Testis (tissue), 5 donors: Measurements from ENCODE around the gene OR9Q1. TPM values are rescaled to one million over a fixed set of nuclear protein-coding genes. Genes with fewer than 3 reads are reported as not detected.

ENCODE experiments used
- DNase-seq: peaks from one replicate; pipeline ENCODE4 v3.0.0-alpha.2; 2019
- H3K27ac ChIP-seq, 2 donors: fragments of 200-600 bp; sonication (generic); one replicate each; pipeline ENCODE4 v1.5.1; 2019
- H3K27me3 ChIP-seq: fragments of 200-600 bp; sonication (generic); one replicate; pipeline ENCODE4 v1.5.1; 2019
- H3K36me3 ChIP-seq: fragments of 200-600 bp; sonication (generic); one replicate; pipeline ENCODE4 v1.5.1; 2017; ENCODE audit warnings: low read depth; ENCODE audit errors: missing control alignments
- H3K4me1 ChIP-seq: fragments of 200-600 bp; sonication (generic); one replicate; pipeline ENCODE4 v1.5.1; 2019
- H3K4me3 ChIP-seq, 2 donors: fragments of 200-600 bp; sonication (generic); one replicate each; pipeline ENCODE4 v1.5.1; 2017 to 2019
- H3K9me3 ChIP-seq: fragments of 200-600 bp; sonication (generic); one replicate; pipeline ENCODE4 v1.5.1; 2017
- POLR2A ChIP-seq: fragments of 450-650 bp; IDR thresholded peaks from one replicate; pipeline ENCODE4 v1.6.1; 2017; ENCODE audit warnings: antibody characterized with exemption, mild to moderate bottlenecking, moderate library complexity
- WGBS, 2 donors: methylation state at CpG; one replicate each; pipeline ENCODE4 v1.1.5; 2018; 5-methylcytosine and 5-hydroxymethylcytosine counted together
- intact Hi-C: fragments of 100-400 bp; cut with DNase I; formaldehyde crosslinking; loops from one replicate; pipeline ENCODE4 v1.15.1; 2023; ENCODE audit warnings: low total_unique reads
- long read RNA-seq, 2 donors: transcript quantifications; one replicate each; lab custom pipeline, GENCODE V29; 2026
- polyA plus RNA-seq: library from polyadenylated mRNA; stranded (reverse); fragments of 350-450 nt; fragmentation: Illumina TruSeq; extraction: RNeasy Lipid Tissue Mini Kit (QIAGEN cat#74804); gene quantifications from one replicate; pipeline ENCODE4 v1.2.3, GENCODE V29; 2014; ENCODE audit warnings: low read depth, low replicate concordance; ENCODE audit not compliant: insufficient read depth
- total RNA-seq, 2 donors: library from RNA; depleted of rRNA; stranded (reverse); fragments of >200 nt; gene quantifications; one replicate each; pipeline ENCODE4 v1.2.3, GENCODE V29; 2016
- TF ChIP-seq, protein P1 (sequence below), 3 experiments: fragments of 450-650 bp in 2 of 3; fragments of 200-600 bp in 1 of 3; sonication (generic) in 1 of 3; IDR thresholded peaks; one replicate each; pipeline ENCODE4 v1.5.1; 2016 to 2019; ENCODE audit warnings: antibody characterized with exemption in 3 of 3, mild to moderate bottlenecking in 2 of 3, moderate library complexity in 1 of 3

The OR9Q1 gene
- total RNA-seq = under 1 TPM; 0.12 to 0.71 TPM
- polyA plus RNA-seq = 0.15 TPM
- long read RNA-seq, donor 1, partial matches to known transcripts = 0 of 1 reads
- long read RNA-seq, donor 1, other reads (novel, unspliced or antisense) = 0 of 1 reads
- long read RNA-seq, donor 2, partial matches to known transcripts = 0 of 1 reads
- long read RNA-seq, donor 2, other reads (novel, unspliced or antisense) = 0 of 1 reads

DNA sequence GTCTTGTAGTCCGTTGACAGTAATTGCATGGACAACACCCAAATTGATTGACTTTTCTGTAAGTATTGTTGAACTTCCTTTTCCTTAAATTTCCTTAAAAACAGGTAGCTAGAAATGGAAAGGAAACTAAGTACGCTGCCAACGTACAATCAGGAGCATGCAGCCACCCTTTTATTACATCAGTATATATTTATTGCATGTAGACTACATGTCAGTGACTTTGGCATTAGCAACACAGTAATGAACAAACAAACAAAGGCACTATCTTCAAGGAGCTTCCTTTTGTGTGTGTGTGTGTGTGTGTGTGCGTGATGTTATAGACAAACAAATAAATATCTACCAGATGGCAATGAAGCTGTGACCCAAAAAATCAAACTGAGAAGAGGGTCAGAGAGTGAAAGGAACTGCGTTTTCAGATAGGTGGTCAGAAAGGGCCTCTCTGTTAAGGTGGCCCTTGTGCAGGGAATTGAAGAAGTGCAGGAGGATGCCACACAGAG lies at the start of gene OR9Q1:
Gene OR9Q1, plus strand, starts transcription at position 447 of the 497 bp plus-strand sequence. CDS start 155,564 bp downstream, outside the sequence.
- intact Hi-C loops = no loop called here
- WGBS, 2 donors = 66 to 79% methylated on average over 5 of the region's 5 CpGs
- no peaks in the 10 kb centered on the region for H3K27me3 ChIP-seq
- H3K9me3 ChIP-seq = no peaks in the 10 kb centered on the region
- H3K4me3 ChIP-seq = no peak within 1 kb of the TSS
- peak within 1 kb of the TSS in 1 of 2 donors; percentile 52 for H3K27ac ChIP-seq
- TF ChIP-seq, protein P1, sequence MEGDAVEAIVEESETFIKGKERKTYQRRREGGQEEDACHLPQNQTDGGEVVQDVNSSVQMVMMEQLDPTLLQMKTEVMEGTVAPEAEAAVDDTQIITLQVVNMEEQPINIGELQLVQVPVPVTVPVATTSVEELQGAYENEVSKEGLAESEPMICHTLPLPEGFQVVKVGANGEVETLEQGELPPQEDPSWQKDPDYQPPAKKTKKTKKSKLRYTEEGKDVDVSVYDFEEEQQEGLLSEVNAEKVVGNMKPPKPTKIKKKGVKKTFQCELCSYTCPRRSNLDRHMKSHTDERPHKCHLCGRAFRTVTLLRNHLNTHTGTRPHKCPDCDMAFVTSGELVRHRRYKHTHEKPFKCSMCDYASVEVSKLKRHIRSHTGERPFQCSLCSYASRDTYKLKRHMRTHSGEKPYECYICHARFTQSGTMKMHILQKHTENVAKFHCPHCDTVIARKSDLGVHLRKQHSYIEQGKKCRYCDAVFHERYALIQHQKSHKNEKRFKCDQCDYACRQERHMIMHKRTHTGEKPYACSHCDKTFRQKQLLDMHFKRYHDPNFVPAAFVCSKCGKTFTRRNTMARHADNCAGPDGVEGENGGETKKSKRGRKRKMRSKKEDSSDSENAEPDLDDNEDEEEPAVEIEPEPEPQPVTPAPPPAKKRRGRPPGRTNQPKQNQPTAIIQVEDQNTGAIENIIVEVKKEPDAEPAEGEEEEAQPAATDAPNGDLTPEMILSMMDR (IDR thresholded peaks at IDR 0.05) = no peak
- TF ChIP-seq POLR2A = no peak
- DNase-seq = no peak
- peaks cover 6% of the 10 kb centered on the region for H3K4me1 ChIP-seq
- no peaks in the 10 kb centered on the region for H3K36me3 ChIP-seq

GRCh38 chr11:57974132-57974531 lies 49.5 kb upstream of the OR9Q1 start:
- WGBS, 2 donors = 28 to 50% methylated on average over 1 of the region's 1 CpG
- intact Hi-C loops = no loop called here
- Histone ChIP-seq H3K4me1 (peaks cover 12% of the 10 kb centered on the region), H3K4me3 (no peak overlapping the region), H3K36me3 (no peaks in the 10 kb centered on the region), H3K27ac (peak overlapping the region in 1 of 2 donors; percentile 70), H3K27me3 (no peaks in the 10 kb centered on the region), H3K9me3 (no peaks in the 10 kb centered on the region)
- TF ChIP-seq, protein P1 (IDR thresholded peaks at IDR 0.05) = no peak
- TF ChIP-seq POLR2A = no peak
- no peak for DNase-seq

- WGBS, 2 donors = 88 to 92% methylated on average over 15 of the region's 15 CpGs
- no peak for DNase-seq
These were observed 48.7 kb upstream of the OR9Q1 start for GRCh38 chr11:57974848-57975601.

GRCh38 chr11:57977709-57978108 lies 46.0 kb upstream of the OR9Q1 start:
- Histone ChIP-seq H3K4me1 (no peaks in the 10 kb centered on the region), H3K4me3 (no peak overlapping the region), H3K36me3 (no peaks in the 10 kb centered on the region), H3K27me3 (no peaks in the 10 kb centered on the region), H3K27ac (no peak overlapping the region), H3K9me3 (no peaks in the 10 kb centered on the region)
- DNase-seq = no peak
- TF ChIP-seq, protein P1 (IDR thresholded peaks at IDR 0.05) = no peak
- no peak for TF ChIP-seq POLR2A
- intact Hi-C loops = no loop called here
- 0 to 32% methylated on average over 2 of the region's 2 CpGs for WGBS, 2 donors

More at GRCh38 chr11:57974848-57975601, 48.7 kb upstream of the OR9Q1 start:
- TF ChIP-seq, protein P1 (IDR thresholded peaks at IDR 0.05) = no peak
- TF ChIP-seq POLR2A = no peak
- H3K4me3 ChIP-seq = no peak overlapping the region
- no peaks in the 10 kb centered on the region for H3K36me3 ChIP-seq
- H3K27me3 ChIP-seq = no peaks in the 10 kb centered on the region
- no peaks in the 10 kb centered on the region for H3K9me3 ChIP-seq
- H3K4me1 ChIP-seq = peaks cover 10% of the 10 kb centered on the region
- H3K27ac ChIP-seq = no peak overlapping the region
- intact Hi-C loops = no loop called here
